ENCODE measurements around the gene ASB3.
A peak's percentile ranks its signal among the peaks of the same experiment; 100 is the strongest.

Gene ASB3

DNA sequence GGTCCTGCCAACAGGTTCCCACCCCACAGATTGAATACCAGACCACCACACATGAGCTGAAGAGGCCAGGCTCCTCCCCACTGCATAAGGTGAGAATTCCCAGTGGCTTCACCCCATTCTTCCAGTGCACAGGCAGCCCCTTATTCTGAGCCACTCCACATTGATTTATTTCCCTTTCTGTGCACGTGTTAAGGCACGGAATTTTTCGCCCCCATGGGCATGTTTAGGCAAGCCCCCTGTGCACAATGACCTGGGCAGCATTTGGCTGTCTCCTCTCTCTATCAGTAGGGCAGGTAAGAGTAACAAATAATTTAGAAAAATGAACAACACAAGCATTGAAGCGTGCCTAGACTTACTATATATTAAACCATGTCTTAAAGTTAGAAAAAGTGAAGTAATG, 34.4 kb downstream of the ASB3 start:
- no peak overlapping the region for H3K27ac ChIP-seq
- TF ChIP-seq, protein P1, sequence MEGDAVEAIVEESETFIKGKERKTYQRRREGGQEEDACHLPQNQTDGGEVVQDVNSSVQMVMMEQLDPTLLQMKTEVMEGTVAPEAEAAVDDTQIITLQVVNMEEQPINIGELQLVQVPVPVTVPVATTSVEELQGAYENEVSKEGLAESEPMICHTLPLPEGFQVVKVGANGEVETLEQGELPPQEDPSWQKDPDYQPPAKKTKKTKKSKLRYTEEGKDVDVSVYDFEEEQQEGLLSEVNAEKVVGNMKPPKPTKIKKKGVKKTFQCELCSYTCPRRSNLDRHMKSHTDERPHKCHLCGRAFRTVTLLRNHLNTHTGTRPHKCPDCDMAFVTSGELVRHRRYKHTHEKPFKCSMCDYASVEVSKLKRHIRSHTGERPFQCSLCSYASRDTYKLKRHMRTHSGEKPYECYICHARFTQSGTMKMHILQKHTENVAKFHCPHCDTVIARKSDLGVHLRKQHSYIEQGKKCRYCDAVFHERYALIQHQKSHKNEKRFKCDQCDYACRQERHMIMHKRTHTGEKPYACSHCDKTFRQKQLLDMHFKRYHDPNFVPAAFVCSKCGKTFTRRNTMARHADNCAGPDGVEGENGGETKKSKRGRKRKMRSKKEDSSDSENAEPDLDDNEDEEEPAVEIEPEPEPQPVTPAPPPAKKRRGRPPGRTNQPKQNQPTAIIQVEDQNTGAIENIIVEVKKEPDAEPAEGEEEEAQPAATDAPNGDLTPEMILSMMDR (conservative IDR thresholded peaks at IDR 0.05) = no peak

DNA sequence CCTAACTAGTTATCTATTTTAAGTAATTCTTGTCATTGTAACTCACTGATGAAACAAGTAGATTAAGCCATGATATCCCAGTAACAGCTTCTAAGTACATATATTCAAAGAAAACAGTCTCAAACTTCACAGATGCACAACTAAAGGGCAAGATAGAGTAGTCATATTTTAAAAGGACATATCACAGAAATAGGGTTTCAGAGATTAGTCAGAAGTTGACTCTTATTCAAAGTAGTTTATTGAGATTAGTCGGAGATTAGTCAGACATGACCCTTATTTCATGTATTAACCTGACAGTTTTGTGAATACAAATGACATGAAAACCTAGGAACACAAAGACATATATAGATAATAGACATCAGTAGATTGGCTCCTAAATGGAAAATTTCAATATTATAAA, 35.0 kb downstream of the ASB3 start:
- H3K27ac ChIP-seq = no peak overlapping the region
- TF ChIP-seq, protein P1 (conservative IDR thresholded peaks at IDR 0.05) = no peak

DNA sequence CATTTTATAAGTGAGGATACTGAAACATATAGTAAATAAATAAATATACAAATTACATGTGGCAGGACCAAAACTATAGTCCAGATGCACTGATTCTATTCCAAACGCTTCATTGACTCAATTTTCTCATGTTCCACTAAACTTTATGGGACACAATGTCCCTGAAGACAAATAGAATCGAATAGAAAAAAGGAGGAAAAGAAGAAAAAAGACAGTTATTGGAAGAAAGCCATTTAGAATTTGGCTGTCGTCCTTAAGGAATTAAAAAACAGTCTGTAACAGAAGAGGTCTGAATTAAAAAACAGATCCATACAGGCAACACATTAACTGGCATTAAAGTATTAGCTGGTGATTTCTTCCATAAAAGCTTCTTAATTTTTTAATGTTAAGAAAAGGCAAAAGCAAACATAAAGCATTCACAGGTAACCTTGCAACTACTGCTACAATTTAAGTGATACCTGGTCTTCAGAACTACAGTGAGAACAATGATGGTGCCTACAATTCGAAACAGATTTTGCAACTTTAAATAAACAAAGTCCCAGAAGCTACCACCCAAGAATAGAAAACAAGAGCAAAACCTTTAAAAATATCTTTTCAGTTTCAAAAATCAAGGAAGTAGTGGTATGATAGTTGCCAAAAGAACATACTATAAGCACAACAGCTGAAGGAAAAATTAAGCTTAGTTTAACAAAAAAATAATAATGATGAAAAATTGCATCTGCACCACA, 36.5 kb downstream of the ASB3 start:
- no peak overlapping the region for H3K27ac ChIP-seq
- TF ChIP-seq, protein P1 (conservative IDR thresholded peaks at IDR 0.05) = no peak

DNA sequence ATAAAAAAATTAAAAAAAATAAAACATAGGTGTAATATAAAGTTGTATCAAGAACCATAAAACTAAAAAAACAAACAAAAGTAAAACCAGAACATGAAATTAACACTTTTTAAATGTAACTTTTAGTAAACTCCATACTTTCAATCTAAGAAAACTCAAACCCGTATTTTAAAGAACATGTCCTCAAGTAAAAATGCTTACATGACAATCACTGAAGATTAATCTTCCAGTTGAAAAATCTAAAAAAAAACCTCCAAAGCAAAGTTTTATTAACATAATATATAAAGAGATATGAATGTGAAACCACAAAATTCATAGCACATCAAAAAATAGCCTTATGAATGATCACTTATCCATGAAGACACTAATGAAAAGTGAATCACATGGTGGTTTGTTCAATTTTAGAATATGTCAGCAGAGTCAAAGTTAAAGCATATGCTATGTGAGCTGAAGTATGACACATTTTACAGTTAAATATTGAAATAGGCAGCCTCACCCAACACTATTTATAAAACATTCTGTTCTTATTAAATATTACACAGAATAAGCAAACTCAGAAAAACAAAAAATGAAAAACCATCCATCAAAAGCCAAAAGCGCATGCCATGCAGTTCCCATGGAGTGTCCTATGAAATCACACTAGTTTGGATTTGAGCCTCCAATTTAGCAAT, 42.2 kb downstream of the ASB3 start:
- no peak overlapping the region for H3K27ac ChIP-seq
- TF ChIP-seq, protein P1 (conservative IDR thresholded peaks at IDR 0.05) = no peak

DNA sequence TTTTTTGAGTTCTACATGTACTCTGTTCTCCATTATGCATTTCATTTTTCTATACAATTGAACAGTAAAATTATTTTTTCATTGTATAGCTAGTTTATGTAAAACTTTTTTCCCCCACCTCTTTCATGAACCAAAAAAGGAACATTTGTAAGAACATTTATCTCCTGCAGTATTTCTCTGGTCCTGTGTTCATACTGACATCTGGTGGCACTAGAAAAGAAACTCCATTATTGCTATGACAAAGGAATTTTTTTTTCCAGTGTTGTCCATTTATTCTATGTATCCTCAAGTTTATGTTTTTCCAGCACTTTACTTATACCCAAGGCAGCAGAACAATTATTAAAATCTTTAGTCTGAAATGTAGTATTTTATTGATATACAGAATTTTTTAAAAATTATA, 46.6 kb downstream of the ASB3 start:
- TF ChIP-seq, protein P1 (conservative IDR thresholded peaks at IDR 0.05) = peak; percentile 80
- no peak overlapping the region for H3K27ac ChIP-seq

DNA sequence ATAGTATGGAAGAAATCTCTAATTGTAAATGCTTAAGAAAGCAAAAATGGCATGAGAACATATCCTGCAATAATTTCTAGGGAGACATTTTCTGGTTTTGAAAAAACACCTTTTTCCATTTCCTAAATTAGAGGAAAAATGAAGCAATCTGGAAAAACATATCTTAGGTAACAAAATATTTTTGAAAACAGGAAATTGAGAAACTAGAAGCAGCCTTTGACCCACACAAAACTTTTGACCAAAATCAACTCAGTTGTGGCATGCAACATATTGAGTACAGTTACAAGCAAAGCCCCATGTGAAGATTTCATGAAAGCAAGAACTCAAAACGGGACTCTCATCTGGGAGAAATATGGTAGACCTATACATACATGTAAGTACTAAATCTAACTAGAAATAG, 47.7 kb downstream of the ASB3 start:
- TF ChIP-seq, protein P1 (conservative IDR thresholded peaks at IDR 0.05) = no peak
- H3K27ac ChIP-seq = no peak overlapping the region

DNA sequence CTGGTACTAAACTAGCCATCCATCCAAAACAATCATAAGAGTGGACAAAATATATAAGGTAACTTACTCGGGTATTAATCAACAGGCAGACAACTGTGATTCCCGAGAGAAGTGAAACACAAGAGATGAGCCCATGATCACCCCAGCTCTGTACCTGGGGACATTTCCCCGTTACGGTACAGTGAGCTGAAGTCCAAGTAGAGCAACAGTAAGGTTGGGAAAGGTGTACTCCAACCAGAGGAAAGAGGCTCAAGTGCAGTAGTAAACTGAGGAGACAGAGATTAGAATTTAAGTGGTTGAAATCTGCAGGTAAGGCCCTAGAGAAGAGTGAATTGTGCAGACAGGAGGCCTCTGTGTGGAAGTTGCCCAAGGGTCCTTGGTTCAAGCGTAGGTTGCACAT, 49.7 kb downstream of the ASB3 start:
- no peak overlapping the region for H3K27ac ChIP-seq
- TF ChIP-seq, protein P1 (conservative IDR thresholded peaks at IDR 0.05) = no peak
